HEK293T (cell line): ENCODE results near the gene ZNF814.

Experiments used
- BHLHE40 ChIP-seq: fragments of 450-650 bp; IDR thresholded peaks from 2 replicates; pipeline ENCODE4 v1.6.1; 2016; ENCODE audit warnings: mild to moderate bottlenecking, moderate library complexity, borderline replicate concordance
- HDGF ChIP-seq: fragments of 450-650 bp; IDR thresholded peaks from 2 replicates; pipeline ENCODE4 v1.6.1; 2017; ENCODE audit warnings: antibody characterized with exemption, borderline replicate concordance
- NFRKB ChIP-seq: fragments of 450-650 bp; IDR thresholded peaks from 2 replicates; pipeline ENCODE4 v1.6.1; 2016; ENCODE audit warnings: mild to moderate bottlenecking, moderate library complexity
- SUZ12 ChIP-seq: fragments of 450-650 bp; IDR thresholded peaks from 2 replicates; pipeline ENCODE4 v1.6.1; 2016; ENCODE audit warnings: mild to moderate bottlenecking

DNA sequence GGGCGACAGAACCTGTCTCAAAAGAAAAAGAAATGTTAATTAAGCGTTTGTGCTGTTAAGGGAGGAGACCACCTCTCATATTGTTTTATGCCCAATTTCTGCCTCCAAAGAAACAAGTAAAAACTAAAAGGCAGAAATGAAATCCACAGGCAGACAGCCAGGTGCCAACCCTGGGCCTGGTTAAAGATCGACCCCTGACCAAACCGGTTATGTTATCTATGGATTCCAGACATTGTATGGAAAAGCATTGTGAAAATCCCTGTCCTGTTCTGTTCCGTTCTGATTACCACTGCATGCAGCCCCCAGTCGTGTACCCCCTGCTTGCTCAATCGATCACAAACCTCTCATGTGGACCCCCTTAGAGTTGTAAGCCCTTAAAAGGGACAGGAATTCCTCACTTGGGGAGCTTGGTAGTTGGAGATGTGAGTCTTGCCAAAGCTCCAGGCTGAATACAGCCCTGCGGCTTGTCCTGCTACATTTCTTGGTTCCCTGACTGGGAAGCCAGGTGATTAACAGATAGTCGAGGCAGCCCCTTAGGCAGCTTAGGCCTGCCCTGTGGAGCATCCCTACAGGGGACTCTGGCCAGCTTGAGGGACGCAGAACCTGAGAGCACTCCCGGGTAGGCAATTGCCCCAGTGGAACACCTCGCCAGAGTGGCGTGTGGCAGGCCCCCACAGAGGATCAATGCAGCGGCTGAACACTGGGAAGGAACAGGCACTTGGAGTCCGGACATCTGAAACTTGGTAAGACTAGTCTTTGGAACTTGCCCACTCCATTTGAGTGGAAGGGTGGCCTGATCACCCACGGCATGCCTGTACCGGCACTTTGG, 73.4 kb downstream of the ZNF814 start:
- TF ChIP-seq SUZ12 (no peak), NFRKB (no peak), BHLHE40 (no peak), HDGF (no peak)
